BJ (cell line): ENCODE data around the gene UCK2. TPM values are rescaled to one million over a fixed set of nuclear protein-coding genes. Genes with fewer than 3 reads are reported as not detected.

Experiments
- CTCF ChIA-PET: fragments of 350-600 bp; formaldehyde crosslinking; extraction: SDS; loops from one replicate; lab custom pipeline; 2021; ENCODE audit warnings: antibody characterized with exemption, inconsistent platforms; lab: Yijun Ruan, JAX
- POLR2A ChIA-PET: fragments of 300-600 bp; sonication (Branson Sonifier 250); formaldehyde crosslinking; extraction: SDS; loops from one replicate; lab custom pipeline; 2021; ENCODE audit warnings: antibody characterized with exemption; lab: Charles Lee
- DNase-seq: peaks from one replicate; pipeline ENCODE4 v3.0.0-alpha.2; 2011; ENCODE audit warnings: low read depth
- H3K27me3 ChIP-seq: 2 replicates; pipeline ENCODE4 v1.6.0; 2011; ENCODE audit warnings: low read length; ENCODE audit not compliant: control insufficient read depth, insufficient read depth
- H3K36me3 ChIP-seq: 2 replicates; pipeline ENCODE4 v1.5.1; 2011; ENCODE audit warnings: low read length; ENCODE audit not compliant: control insufficient read depth, insufficient read depth
- H3K4me3 ChIP-seq: 2 replicates; pipeline ENCODE4 v1.5.1; 2011; ENCODE audit warnings: low read depth, mild to moderate bottlenecking, control low read depth, low read length
- CTCF ChIP-seq: IDR thresholded peaks from 2 replicates; pipeline ENCODE4 v1.5.1; 2011; ENCODE audit warnings: low read depth, mild to moderate bottlenecking, control low read depth, inconsistent platforms, low read length, moderate library complexity; ENCODE audit not compliant: insufficient read depth
- polyA plus RNA-seq: library from polyadenylated mRNA; depleted of rRNA; stranded (reverse); fragments of >200 nt; gene quantifications from 2 replicates; pipeline ENCODE4 v1.2.3, GENCODE V29; 2011

Gene UCK2
- polyA plus RNA-seq, 1 experiment, result 57.7 TPM

DNA sequence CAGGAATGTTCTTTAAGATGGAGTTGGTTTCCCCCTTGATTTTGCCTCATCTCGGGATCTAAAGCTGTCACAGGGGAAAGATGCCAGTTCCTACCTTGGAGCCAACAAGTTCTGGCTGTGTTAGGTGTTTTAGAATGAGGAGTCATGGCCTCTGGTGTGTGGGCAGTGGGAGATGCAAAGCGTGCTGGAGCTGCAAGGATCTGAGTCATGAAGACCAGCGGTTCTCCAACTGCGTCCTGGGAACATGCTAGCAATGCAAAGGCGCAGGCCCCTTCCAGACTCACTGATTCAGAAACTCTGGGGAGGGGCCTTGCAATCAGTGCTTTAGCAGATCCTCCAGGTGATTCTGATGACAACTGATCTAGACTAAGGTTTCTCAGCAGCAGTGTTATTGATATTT is 109.1 kb downstream of the UCK2 start:
- CTCF ChIA-PET, result interaction anchor here (1.7 kb wide), 1 partner anchor 543 kb away, joined by 4 read pairs; no protein-coding TSS in a partner anchor
- DNase-seq, result no peak
- no peak for TF ChIP-seq CTCF
- Histone ChIP-seq H3K36me3 (no peaks in the 10 kb centered on the region), H3K27me3 (no peaks in the 10 kb centered on the region), H3K4me3 (no peak overlapping the region)
- POLR2A ChIA-PET, result no interaction called here

GRCh38 chr1:165937829-165938228 is 110.4 kb downstream of the UCK2 start:
- no peak for DNase-seq
- Histone ChIP-seq H3K27me3 (no peaks in the 10 kb centered on the region), H3K36me3 (no peaks in the 10 kb centered on the region), H3K4me3 (no peak overlapping the region)
- ChIA-PET POLR2A (no interaction called here), CTCF (interaction anchor here (0.5 to 2.0 kb wide), 3 partner anchors 9 to 569 kb away, joined by 3 to 5 read pairs (median 4); no protein-coding TSS in a partner anchor)
- TF ChIP-seq CTCF, result no peak

DNA sequence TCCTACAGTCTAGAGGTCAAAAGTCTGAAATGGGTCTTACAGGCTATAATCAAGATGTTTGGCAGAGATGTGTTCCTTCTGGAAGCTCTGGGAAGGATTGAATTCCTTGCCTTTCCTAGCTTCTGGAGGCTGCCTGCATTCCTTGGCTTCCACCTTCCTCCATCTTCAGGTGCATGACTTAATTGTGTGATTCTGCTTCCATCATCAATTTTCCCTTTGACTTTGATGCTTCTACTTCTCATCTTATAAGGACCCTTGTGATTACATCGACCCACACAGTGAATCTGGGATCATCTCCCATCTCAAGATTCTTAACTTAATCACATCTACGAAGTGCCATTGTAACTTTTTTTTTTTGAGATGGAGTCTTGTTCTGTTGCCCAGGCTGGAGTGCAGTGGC is 111.4 kb downstream of the UCK2 start:
- Histone ChIP-seq H3K36me3 (no peaks in the 10 kb centered on the region), H3K27me3 (no peaks in the 10 kb centered on the region), H3K4me3 (no peak overlapping the region)
- ChIA-PET CTCF (interaction anchor here (2.0 to 3.7 kb wide), 2 partner anchors 10 to 14 kb away, joined by 5 to 11 read pairs; no protein-coding TSS in a partner anchor), POLR2A (no interaction called here)
- no peak for DNase-seq
- no peak for TF ChIP-seq CTCF

GRCh38 chr1:165941531-165941930 is 114.1 kb downstream of the UCK2 start:
- H3K36me3 ChIP-seq, result no peaks in the 10 kb centered on the region
- no peak for DNase-seq
- no peak for TF ChIP-seq CTCF
- ChIA-PET POLR2A (no interaction called here), CTCF (interaction anchor here (0.6 to 3.7 kb wide), 2 partner anchors 16 to 256 kb away, joined by 3 to 11 read pairs; no protein-coding TSS in a partner anchor)
- H3K27me3 ChIP-seq, result no peaks in the 10 kb centered on the region
- H3K4me3 ChIP-seq, result no peak overlapping the region

DNA sequence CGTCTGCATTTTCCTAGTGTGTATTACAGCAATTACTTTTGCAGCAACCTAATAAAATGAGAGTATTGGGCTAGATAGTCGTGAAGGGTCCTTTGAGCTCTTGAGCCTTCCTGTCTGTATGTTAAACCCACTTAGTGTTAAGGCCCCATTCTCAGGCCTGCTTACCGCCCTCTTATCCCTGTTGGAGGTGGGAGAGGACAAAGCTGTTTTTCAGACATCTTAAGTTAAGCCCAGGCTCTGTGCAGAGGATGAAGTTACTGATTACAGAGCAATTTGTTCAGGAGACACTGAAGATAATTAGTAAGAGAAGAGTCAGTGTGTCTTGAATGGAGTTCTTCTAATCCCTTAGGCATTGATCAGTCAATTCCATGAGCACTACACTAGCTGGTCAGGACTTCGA is 114.6 kb downstream of the UCK2 start:
- CTCF ChIA-PET, result interaction anchor here (0.6 to 3.7 kb wide), 3 partner anchors 14 to 257 kb away, joined by 3 to 11 read pairs (median 4); no protein-coding TSS in a partner anchor

More for the DNA sequence above, 114.6 kb downstream of the UCK2 start:
- H3K4me3 ChIP-seq, result no peak overlapping the region
- TF ChIP-seq CTCF, result no peak
- no peaks in the 10 kb centered on the region for H3K36me3 ChIP-seq
- no peak for DNase-seq
- no peaks in the 10 kb centered on the region for H3K27me3 ChIP-seq
- POLR2A ChIA-PET, result no interaction called here
